ENCODE results near the gene PDZD2.

The PDZD2 gene

DNA sequence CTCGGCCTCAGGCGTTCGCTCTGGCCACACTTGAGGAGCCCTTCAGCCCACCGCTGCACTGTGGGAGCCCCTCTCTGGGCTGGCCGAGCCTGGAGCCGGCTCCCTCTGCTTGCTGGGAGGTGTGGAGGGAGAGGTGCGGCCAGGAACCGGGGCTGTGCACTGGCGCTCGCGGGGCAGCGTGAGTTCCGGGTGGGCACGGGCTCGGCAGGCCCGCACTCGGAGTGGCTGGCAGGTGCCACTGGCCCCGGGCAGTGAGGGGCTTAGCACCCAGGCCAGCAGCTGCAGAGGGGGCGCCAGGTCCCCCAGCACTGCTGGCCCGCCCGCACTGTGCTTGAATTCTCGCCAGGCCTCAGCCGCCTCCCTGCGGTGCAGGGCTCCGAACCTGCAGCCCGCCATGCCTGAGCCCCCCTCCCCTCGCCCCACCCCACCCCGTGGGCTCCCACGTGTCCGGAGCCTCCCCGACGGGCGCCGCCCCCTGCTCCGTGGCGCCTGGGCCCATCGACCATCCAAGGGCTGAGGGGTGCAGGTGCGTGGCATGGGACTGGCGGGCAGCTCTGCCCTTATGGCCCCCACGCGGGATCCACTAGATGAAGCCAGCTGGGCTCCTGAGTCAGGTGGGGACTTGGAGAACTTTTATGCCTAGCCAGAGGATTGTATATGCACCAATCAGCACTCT lies 138.2 kb downstream of the PDZD2 start:
- TF ChIP-seq, protein P1, sequence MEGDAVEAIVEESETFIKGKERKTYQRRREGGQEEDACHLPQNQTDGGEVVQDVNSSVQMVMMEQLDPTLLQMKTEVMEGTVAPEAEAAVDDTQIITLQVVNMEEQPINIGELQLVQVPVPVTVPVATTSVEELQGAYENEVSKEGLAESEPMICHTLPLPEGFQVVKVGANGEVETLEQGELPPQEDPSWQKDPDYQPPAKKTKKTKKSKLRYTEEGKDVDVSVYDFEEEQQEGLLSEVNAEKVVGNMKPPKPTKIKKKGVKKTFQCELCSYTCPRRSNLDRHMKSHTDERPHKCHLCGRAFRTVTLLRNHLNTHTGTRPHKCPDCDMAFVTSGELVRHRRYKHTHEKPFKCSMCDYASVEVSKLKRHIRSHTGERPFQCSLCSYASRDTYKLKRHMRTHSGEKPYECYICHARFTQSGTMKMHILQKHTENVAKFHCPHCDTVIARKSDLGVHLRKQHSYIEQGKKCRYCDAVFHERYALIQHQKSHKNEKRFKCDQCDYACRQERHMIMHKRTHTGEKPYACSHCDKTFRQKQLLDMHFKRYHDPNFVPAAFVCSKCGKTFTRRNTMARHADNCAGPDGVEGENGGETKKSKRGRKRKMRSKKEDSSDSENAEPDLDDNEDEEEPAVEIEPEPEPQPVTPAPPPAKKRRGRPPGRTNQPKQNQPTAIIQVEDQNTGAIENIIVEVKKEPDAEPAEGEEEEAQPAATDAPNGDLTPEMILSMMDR (IDR thresholded peaks at IDR 0.05; ENCODE audit: extremely low read depth, missing control alignments), result no peak
- no peak for DNase-seq (ENCODE audit: low spot score)

DNA sequence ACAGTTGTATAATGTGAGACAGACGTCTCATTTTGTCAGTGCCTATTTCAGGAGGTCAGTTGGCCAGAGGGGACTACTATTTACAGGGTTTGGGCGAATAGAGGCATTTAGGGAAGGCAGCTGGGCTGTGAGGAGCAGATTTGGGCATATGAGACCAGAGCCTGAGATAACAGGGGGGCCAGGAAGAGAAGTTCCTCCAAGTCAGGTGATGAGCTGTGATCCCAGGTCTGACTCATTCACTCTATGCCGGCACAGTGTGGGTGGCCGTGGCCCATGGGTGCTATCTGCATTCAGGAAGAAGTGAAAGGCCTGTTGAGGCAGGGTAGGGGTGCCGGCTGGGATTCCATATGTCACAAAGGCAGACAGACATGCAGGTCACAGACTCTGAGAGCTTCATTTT lies 142.8 kb downstream of the PDZD2 start:
- TF ChIP-seq, protein P1 (IDR thresholded peaks at IDR 0.05; ENCODE audit: extremely low read depth, missing control alignments), result no peak
- no peak for DNase-seq (ENCODE audit: low spot score)

DNA sequence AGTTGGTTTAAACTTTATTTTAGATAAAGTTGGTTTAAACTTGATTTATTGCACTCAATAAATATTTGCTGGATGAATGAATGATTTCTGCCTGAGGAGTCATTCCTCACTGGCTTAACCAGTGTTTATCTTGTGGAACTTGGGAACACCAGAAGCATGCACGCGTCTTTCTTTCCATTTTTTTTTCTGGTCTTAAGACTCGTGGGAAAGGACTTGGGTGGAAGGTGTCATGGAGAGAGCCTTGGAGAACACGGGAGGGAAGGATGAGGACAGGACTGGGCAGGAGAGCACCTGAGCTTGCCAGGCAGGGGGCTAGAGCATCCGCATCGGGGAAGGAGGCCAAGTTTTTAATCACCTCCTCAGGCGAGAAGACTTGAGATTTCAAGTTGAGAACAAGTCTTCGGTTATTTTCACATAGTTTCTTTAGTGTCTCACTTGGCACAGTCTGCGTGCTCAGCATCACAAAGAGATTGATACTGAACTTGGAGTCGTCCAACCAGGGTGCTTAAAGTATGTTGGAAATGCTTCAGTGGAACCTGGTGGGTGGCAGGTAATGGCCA lies 144.2 kb downstream of the PDZD2 start:
- no peak for DNase-seq (ENCODE audit: low spot score)
- TF ChIP-seq, protein P1 (IDR thresholded peaks at IDR 0.05; ENCODE audit: extremely low read depth, missing control alignments), result no peak

DNA sequence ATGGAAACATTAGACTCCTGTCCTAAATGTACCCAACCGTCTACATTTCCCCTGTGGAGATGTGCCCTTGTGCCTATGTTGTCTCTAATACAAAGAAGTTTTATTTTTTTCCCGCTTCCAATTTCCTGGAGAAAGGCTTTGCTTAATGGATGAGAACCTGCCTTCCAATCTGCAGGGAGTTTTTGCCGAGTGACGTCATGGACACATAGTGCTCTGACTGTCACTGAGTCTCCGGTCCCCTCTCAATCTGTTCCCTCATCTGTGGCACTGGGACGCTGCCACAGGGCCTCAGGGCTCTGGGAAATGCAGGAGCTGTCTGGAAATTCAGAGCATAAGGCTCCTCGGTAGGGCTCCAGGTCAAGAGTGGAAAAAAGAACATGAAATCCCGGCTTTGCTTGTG lies 144.8 kb downstream of the PDZD2 start:
- TF ChIP-seq, protein P1 (IDR thresholded peaks at IDR 0.05; ENCODE audit: extremely low read depth, missing control alignments), result no peak
- DNase-seq (ENCODE audit: low spot score), result no peak

DNA sequence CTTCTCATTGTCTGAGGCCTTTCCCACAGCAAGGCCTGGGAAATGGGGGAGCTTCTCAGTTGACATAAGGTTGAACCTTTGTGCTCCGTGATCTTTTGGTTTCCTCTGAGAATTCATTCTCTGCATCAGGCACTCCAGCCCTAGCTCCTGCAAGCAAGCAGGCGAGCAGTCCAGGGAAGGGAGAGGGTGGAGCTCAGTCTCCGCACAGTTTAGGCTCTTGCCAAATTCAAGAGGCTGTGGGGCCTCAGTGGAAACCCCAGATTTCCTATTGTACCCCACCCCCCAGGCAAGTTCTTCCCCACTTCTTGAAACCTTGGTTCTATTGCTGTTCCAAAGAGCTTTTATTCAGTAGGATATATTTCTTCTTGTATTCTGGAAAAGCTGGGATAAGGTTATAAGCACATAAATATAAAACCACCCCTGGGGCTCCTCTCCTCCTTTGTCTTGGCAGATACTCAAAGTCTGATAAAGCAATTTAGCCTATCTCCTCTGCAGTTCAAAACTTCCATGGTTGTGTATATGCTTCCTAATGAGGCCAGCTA lies 147.2 kb downstream of the PDZD2 start:
- DNase-seq (ENCODE audit: low spot score), result no peak
- TF ChIP-seq, protein P1 (IDR thresholded peaks at IDR 0.05; ENCODE audit: extremely low read depth, missing control alignments), result no peak

DNA sequence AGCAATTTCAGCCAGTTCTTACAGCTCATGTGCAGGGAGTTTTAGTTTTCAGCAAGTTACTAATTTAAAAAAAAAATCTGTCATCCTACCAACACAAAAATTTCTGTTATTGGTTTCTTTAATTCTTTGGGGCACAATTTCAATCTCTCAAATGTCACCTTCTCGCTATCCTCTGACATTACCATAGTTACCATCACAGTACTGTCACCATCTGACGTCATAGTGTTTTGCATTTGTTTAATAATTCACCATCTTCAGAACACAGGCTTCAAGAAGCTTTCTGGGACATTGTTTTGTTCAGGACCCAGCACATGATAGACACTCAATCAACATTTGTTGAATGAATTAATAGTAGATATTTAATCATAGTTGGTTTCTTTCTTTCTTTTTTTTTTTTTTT lies 155.1 kb downstream of the PDZD2 start:
- no peak for DNase-seq (ENCODE audit: low spot score)
- TF ChIP-seq, protein P1 (IDR thresholded peaks at IDR 0.05; ENCODE audit: extremely low read depth, missing control alignments), result no peak

DNA sequence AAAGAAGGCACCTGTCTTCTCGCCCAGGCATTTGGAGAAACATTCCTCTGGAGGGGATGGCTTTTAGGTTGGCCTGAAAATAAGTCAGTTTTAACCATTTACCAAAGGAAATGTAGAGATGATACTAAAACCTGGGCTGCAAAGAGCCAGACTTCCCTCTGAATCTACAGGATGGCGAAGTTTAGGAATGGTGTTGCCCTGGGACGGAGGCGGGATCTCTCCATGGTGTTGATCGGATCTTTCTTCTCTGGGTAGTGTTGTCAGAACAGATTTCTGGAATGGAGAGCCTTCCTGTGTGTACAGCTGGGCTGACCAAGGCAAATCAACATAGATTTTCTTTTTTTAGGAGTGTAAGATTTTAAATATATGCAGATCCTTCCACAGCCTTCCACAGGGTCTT lies 159.2 kb downstream of the PDZD2 start:
- no peak for DNase-seq (ENCODE audit: low spot score)
- TF ChIP-seq, protein P1 (IDR thresholded peaks at IDR 0.05; ENCODE audit: extremely low read depth, missing control alignments), result no peak
